Suprapubic skin (tissue), 4 donors: ENCODE data around the gene PAM16. TPM values are rescaled to one million over a fixed set of nuclear protein-coding genes. Genes with fewer than 3 reads are reported as not detected.
A peak's percentile ranks its signal among the peaks of the same experiment; 100 is the strongest.

Experiments used
- DNase-seq, 2 donors: peaks; one replicate each; pipeline ENCODE4 v3.0.0-alpha.2; 2019; ENCODE audit warnings: low spot score in 2 of 2
- H3K27ac ChIP-seq: fragments of 200-600 bp; sonication (generic); one replicate; pipeline ENCODE4 v1.5.1; 2019
- H3K27me3 ChIP-seq: fragments of 200-600 bp; sonication (generic); one replicate; pipeline ENCODE4 v1.5.1; 2019
- H3K36me3 ChIP-seq: fragments of 200-600 bp; sonication (generic); one replicate; pipeline ENCODE4 v1.5.1; 2019
- H3K4me1 ChIP-seq: fragments of 200-600 bp; sonication (generic); one replicate; pipeline ENCODE4 v1.5.1; 2019
- H3K4me3 ChIP-seq: fragments of 200-600 bp; sonication (generic); one replicate; pipeline ENCODE4 v1.5.1; 2019; ENCODE audit warnings: mild to moderate bottlenecking
- H3K9me3 ChIP-seq: fragments of 200-600 bp; sonication (generic); one replicate; pipeline ENCODE4 v1.5.1; 2019
- CTCF ChIP-seq, 2 donors: fragments of 200-600 bp in 1 of 2; fragments of 450-650 bp in 1 of 2; sonication (generic) in 1 of 2; IDR thresholded peaks; one replicate each; pipeline ENCODE4 v1.5.1; 2016 to 2019; ENCODE audit warnings: antibody characterized with exemption in 2 of 2, mild to moderate bottlenecking in 1 of 2, moderate library complexity in 1 of 2
- EP300 ChIP-seq: sonication (generic); formaldehyde crosslinking; IDR thresholded peaks from one replicate; pipeline ENCODE4 v1.6.1; 2017; ENCODE audit warnings: antibody characterized with exemption
- POLR2A ChIP-seq, 2 donors: fragments of 450-650 bp; IDR thresholded peaks; one replicate each; pipeline ENCODE4 v1.6.1; 2017; ENCODE audit warnings: antibody characterized with exemption in 2 of 2, mild to moderate bottlenecking in 2 of 2, moderate library complexity in 2 of 2
- POLR2AphosphoS5 ChIP-seq, 3 donors: sonication (generic); formaldehyde crosslinking; IDR thresholded peaks; one replicate each; pipeline ENCODE4 v1.6.1; 2017; ENCODE audit warnings: antibody characterized with exemption in 3 of 3
- WGBS: methylation state at CpG from one replicate; pipeline ENCODE4 v1.1.5; 2018; 5-methylcytosine and 5-hydroxymethylcytosine counted together
- total RNA-seq, 4 donors: library from RNA; depleted of rRNA; stranded (reverse); fragments of >200 nt; gene quantifications; one replicate each; pipeline ENCODE4 v1.1.0, GENCODE V29; 2016

Gene PAM16
- total RNA-seq, 4 donors from 2014 or later: 23.8 to 54.7 (median 46.1) TPM

- H3K4me3 ChIP-seq: peak overlapping the region; percentile 86
- 25% methylated on average over 15 of the region's 30 CpGs for WGBS
- no peaks in the 10 kb centered on the region for H3K9me3 ChIP-seq
- H3K27me3 ChIP-seq: no peaks in the 10 kb centered on the region
- peaks cover 96% of the 10 kb centered on the region for H3K4me1 ChIP-seq
- DNase-seq: peak; percentile 90 to 92
- TF ChIP-seq CTCF (IDR thresholded peaks at IDR 0.05) (no peak), EP300 (no peak), POLR2AphosphoS5 (IDR thresholded peaks at IDR 0.05) (peak in 2 of 3 donors; percentile 44 to 71), POLR2A (IDR thresholded peaks at IDR 0.05) (peak in 1 of 2 donors; percentile 34)
- H3K36me3 ChIP-seq: no peaks in the 10 kb centered on the region
- H3K27ac ChIP-seq: peak overlapping the region; percentile 87
Observed at GRCh38 chr16:4373909-4374742, 23.0 kb upstream of the PAM16 start.

GRCh38 chr16:4373356-4373908, 22.3 kb upstream of the PAM16 start:
- H3K4me1 ChIP-seq: peaks cover 97% of the 10 kb centered on the region
- H3K9me3 ChIP-seq: no peaks in the 10 kb centered on the region
- H3K36me3 ChIP-seq: no peaks in the 10 kb centered on the region
- peak overlapping the region; percentile 86 for H3K4me3 ChIP-seq
- H3K27ac ChIP-seq: peak overlapping the region; percentile 87
- WGBS: 20% methylated on average over 1 of the region's 9 CpGs
- peak; percentile 69 to 80 for DNase-seq
- H3K27me3 ChIP-seq: no peaks in the 10 kb centered on the region
- no peak for TF ChIP-seq POLR2A (IDR thresholded peaks at IDR 0.05)
- no peak for TF ChIP-seq CTCF (IDR thresholded peaks at IDR 0.05)
- TF ChIP-seq POLR2AphosphoS5 (IDR thresholded peaks at IDR 0.05): no peak
- TF ChIP-seq EP300: no peak

- Histone ChIP-seq H3K27ac (peak overlapping the region; percentile 87), H3K36me3 (no peaks in the 10 kb centered on the region), H3K27me3 (no peaks in the 10 kb centered on the region), H3K9me3 (no peaks in the 10 kb centered on the region), H3K4me3 (peak overlapping the region; percentile 86), H3K4me1 (peaks cover 97% of the 10 kb centered on the region)
- 74% methylated on average over 6 of the region's 10 CpGs for WGBS
- TF ChIP-seq EP300 (no peak), POLR2A (IDR thresholded peaks at IDR 0.05) (no peak), POLR2AphosphoS5 (IDR thresholded peaks at IDR 0.05) (no peak), CTCF (IDR thresholded peaks at IDR 0.05) (no peak)
- DNase-seq: peak; percentile 75 to 85
Observed at GRCh38 chr16:4372578-4373355, 21.6 kb upstream of the PAM16 start.

- Histone ChIP-seq H3K9me3 (no peaks in the 10 kb centered on the region), H3K4me1 (peaks cover 90% of the 10 kb centered on the region), H3K36me3 (no peaks in the 10 kb centered on the region), H3K27me3 (no peaks in the 10 kb centered on the region), H3K27ac (peak overlapping the region; percentile 87), H3K4me3 (peak overlapping the region; percentile 86)
- no peak for DNase-seq
- TF ChIP-seq EP300 (no peak), POLR2A (IDR thresholded peaks at IDR 0.05) (no peak), POLR2AphosphoS5 (IDR thresholded peaks at IDR 0.05) (no peak), CTCF (IDR thresholded peaks at IDR 0.05) (no peak)
- WGBS: 20% methylated on average over 1 of the region's 43 CpGs
Observed at GRCh38 chr16:4372001-4372577, 21.0 kb upstream of the PAM16 start.
